HCT116 (cell line): ENCODE results near the gene DOCK2. TPM values are rescaled to one million over a fixed set of nuclear protein-coding genes. Genes with fewer than 3 reads are reported as not detected.

ENCODE experiments used
- ATAC-seq: fragments of 200-7000 bp; cut with Tn5 transposase; 2 replicates; pipeline ENCODE4 v1.9.1; 2020; ENCODE audit warnings: mild to moderate bottlenecking, moderate library complexity
- BruUV-seq: library from RNA; stranded (reverse); fragments of 400-500 nt; replicated peaks from 2 replicates; lab custom pipeline; 2021; lab: Mats Ljungman, UMichigan
- CTCF ChIA-PET: fragments of 300-600 bp; sonication (Branson Sonifier 250); formaldehyde crosslinking; loops from one replicate; lab custom pipeline; 2021; ENCODE audit warnings: antibody characterized with exemption; lab: Charles Lee
- POLR2A ChIA-PET: fragments of 300-600, 350-600 bp; sonication (Branson Sonifier 250); formaldehyde crosslinking; loops from one replicate; lab custom pipeline; 2021; ENCODE audit warnings: antibody characterized with exemption; lab: Charles Lee
- RAD21 ChIA-PET, 2 experiments: fragments of 300-600 bp; sonication (Branson Sonifier 250); formaldehyde crosslinking; loops; one replicate each; lab custom pipeline; 2023; ENCODE audit warnings: low total read pairs in 2 of 2; ENCODE audit not compliant: uncharacterized antibody in 2 of 2, unreplicated experiment in 2 of 2, low non-redundant PET in 1 of 2; lab: Charles Lee
- DNase-seq: peaks from one replicate; pipeline ENCODE4 v3.0.0-alpha.2; 2010; ENCODE audit warnings: low read depth, low spot score
- H2AFZ ChIP-seq: fragments of 200-600 bp; shearing (Covaris generic), sonication (generic); 2 replicates; pipeline ENCODE4 v1.6.1; 2017; ENCODE audit warnings: low read depth, mixed run types, mixed read lengths, antibody characterized with exemption, low read length; ENCODE audit not compliant: poor library complexity, severe bottlenecking
- H3K27ac ChIP-seq: 2 replicates; pipeline ENCODE4 v1.5.1; 2012; ENCODE audit warnings: low read depth, low read length
- H3K27me3 ChIP-seq: fragments of 200-600 bp; sonication (generic); 2 replicates; pipeline ENCODE4 v1.6.1; 2016; ENCODE audit warnings: mixed run types, low read length, mixed read lengths; ENCODE audit not compliant: insufficient read depth
- H3K36me3 ChIP-seq, 2 experiments: fragments of 200-500 bp in 1 of 2; fragments of 200-600 bp in 1 of 2; sonication (Bioruptor generic) in 1 of 2; sonication (generic) in 1 of 2; 2 replicates each; pipeline versions ENCODE4 v1.5.1 to v1.6.1; 2014 to 2016; ENCODE audit warnings: low read length in 2 of 2, inconsistent platforms in 1 of 2, mixed read lengths in 1 of 2, mixed run types in 1 of 2; ENCODE audit not compliant: insufficient read depth in 2 of 2, control insufficient read depth in 1 of 2
- H3K4me1 ChIP-seq, 2 experiments: fragments of 200-600 bp in 1 of 2; sonication (generic) in 1 of 2; 2 replicates each; pipeline versions ENCODE4 v1.5.1 to v1.6.1; 2012 to 2017; ENCODE audit warnings: low read length in 2 of 2, inconsistent platforms in 1 of 2, mild to moderate bottlenecking in 1 of 2, mixed read lengths in 1 of 2, mixed run types in 1 of 2, moderate library complexity in 1 of 2; ENCODE audit not compliant: insufficient read depth in 2 of 2, control insufficient read depth in 1 of 2
- H3K4me2 ChIP-seq: fragments of 200-600 bp; sonication (generic); 2 replicates; pipeline ENCODE4 v1.6.1; 2017; ENCODE audit warnings: mixed run types, low read length, mixed read lengths
- H3K4me3 ChIP-seq, 2 experiments: fragments of 200-600 bp in 1 of 2; sonication (generic) in 1 of 2; replicated peaks in 1 of 2; 2 replicates each; pipeline ENCODE4 v1.5.1; 2011 to 2016; ENCODE audit warnings: low read length in 2 of 2, control low read depth in 1 of 2, low read depth in 1 of 2, mild to moderate bottlenecking in 1 of 2, mixed read lengths in 1 of 2, mixed run types in 1 of 2
- H3K79me2 ChIP-seq: fragments of 200-600 bp; sonication (generic); 2 replicates; pipeline ENCODE4 v1.6.1; 2017; ENCODE audit warnings: mild to moderate bottlenecking, mixed run types, low read length, moderate library complexity, mixed read lengths; ENCODE audit not compliant: insufficient read depth
- H3K9ac ChIP-seq: fragments of 200-600 bp; sonication (generic); 2 replicates; pipeline ENCODE4 v1.6.1; 2016; ENCODE audit warnings: low read length, mixed read lengths
- H3K9me2 ChIP-seq: fragments of 200-600 bp; sonication (generic), shearing (Covaris generic); 2 replicates; pipeline ENCODE4 v1.6.1; 2017; ENCODE audit warnings: mixed run types, mild to moderate bottlenecking, moderate library complexity; ENCODE audit not compliant: insufficient read depth
- H3K9me3 ChIP-seq, 2 experiments: fragments of 200-500 bp in 1 of 2; fragments of 200-600 bp in 1 of 2; sonication (Bioruptor generic) in 1 of 2; sonication (generic) in 1 of 2; 2 replicates each; pipeline ENCODE4 v1.6.1; 2014 to 2017; ENCODE audit warnings: low read length in 2 of 2, mixed read lengths in 2 of 2, inconsistent platforms in 1 of 2, low read depth in 1 of 2, mild to moderate bottlenecking in 1 of 2, mixed run types in 1 of 2, moderate library complexity in 1 of 2; ENCODE audit not compliant: control insufficient read depth in 1 of 2, insufficient read depth in 1 of 2
- H4K20me1 ChIP-seq: fragments of 200-600 bp; sonication (generic), shearing (Covaris generic); 2 replicates; pipeline ENCODE4 v1.6.1; 2017; ENCODE audit warnings: mixed run types, mild to moderate bottlenecking, moderate library complexity; ENCODE audit not compliant: insufficient read depth
- ATF3 ChIP-seq: IDR thresholded peaks from 2 replicates; pipeline ENCODE4 v1.6.1; 2012
- EGR1 ChIP-seq: IDR thresholded peaks from 2 replicates; pipeline ENCODE4 v1.6.1; 2012; ENCODE audit warnings: low read depth
- ELF1 ChIP-seq: IDR thresholded peaks from 2 replicates; pipeline ENCODE4 v1.6.1; 2012; ENCODE audit warnings: low read depth, borderline replicate concordance
- EZH2 ChIP-seq: fragments of 200-600 bp; sonication (generic); IDR thresholded peaks from 2 replicates; pipeline ENCODE4 v1.6.1; 2017; ENCODE audit warnings: antibody characterized with exemption, mixed run types
- EZH2phosphoT487 ChIP-seq: fragments of 200-600 bp; IDR thresholded peaks from 2 replicates; pipeline ENCODE4 v1.6.1; 2018; ENCODE audit warnings: antibody characterized with exemption, borderline replicate concordance
- JUND ChIP-seq: IDR thresholded peaks from 2 replicates; pipeline ENCODE4 v1.6.1; 2012
- POLR2A ChIP-seq: IDR thresholded peaks from 2 replicates; pipeline ENCODE4 v1.7.0; 2011; ENCODE audit warnings: borderline replicate concordance; ENCODE audit not compliant: insufficient read depth, insufficient read length; ENCODE audit errors: extremely low read depth
- POLR2AphosphoS5 ChIP-seq: IDR thresholded peaks from 2 replicates; pipeline ENCODE4 v1.6.1; 2011; ENCODE audit warnings: mild to moderate bottlenecking, low read depth, low read length, moderate library complexity
- RAD21 ChIP-seq: IDR thresholded peaks from 2 replicates; pipeline ENCODE4 v1.6.1; 2012; ENCODE audit warnings: low read depth, mild to moderate bottlenecking
- REST ChIP-seq: IDR thresholded peaks from 2 replicates; pipeline ENCODE4 v1.6.1; 2012; ENCODE audit warnings: low read depth
- SRF ChIP-seq: IDR thresholded peaks from 2 replicates; pipeline ENCODE4 v1.6.1; 2012; ENCODE audit warnings: low read depth
- TCF7L2 ChIP-seq: IDR thresholded peaks from 2 replicates; pipeline ENCODE4 v1.7.0; 2011; ENCODE audit warnings: borderline replicate concordance, inconsistent platforms; ENCODE audit not compliant: insufficient read depth, insufficient read length; ENCODE audit errors: extremely low read depth
- YY1 ChIP-seq: IDR thresholded peaks from 2 replicates; pipeline ENCODE4 v1.6.1; 2011; ENCODE audit warnings: low read length, low read depth, moderate library complexity, mild to moderate bottlenecking; ENCODE audit not compliant: insufficient replicate concordance; ENCODE audit errors: extremely low read depth
- ZBTB33 ChIP-seq: IDR thresholded peaks from 2 replicates; pipeline ENCODE4 v1.6.1; 2011; ENCODE audit warnings: mild to moderate bottlenecking, low read length, moderate library complexity; ENCODE audit not compliant: insufficient replicate concordance; ENCODE audit errors: extremely low read depth
- ZFX ChIP-seq: fragments of 450-650 bp; IDR thresholded peaks from 2 replicates; pipeline ENCODE4 v1.6.1; 2017
- ZNF274 ChIP-seq: fragments of 200-500 bp; sonication (Bioruptor generic); IDR thresholded peaks from 2 replicates; pipeline ENCODE4 v1.6.1; 2014; ENCODE audit warnings: mild to moderate bottlenecking, low read depth, low read length, inconsistent platforms
- intact Hi-C: fragments of 100-400 bp; cut with micrococcal nuclease; formaldehyde crosslinking; loops from 2 replicates; pipeline ENCODE4 v1.10.0; 2022
- total RNA-seq: library from RNA; stranded (reverse); gene quantifications from one replicate; pipeline ENCODE4 v1.2.1, GENCODE V29; 2021; ENCODE audit not compliant: unreplicated experiment

The DOCK2 gene
- total RNA-seq, 1 experiment from 2014 or later: 0.89 TPM

GRCh38 chr5:170012622-170013021, 375.5 kb downstream of the DOCK2 start:
- H3K9me2 ChIP-seq: no peaks in the 10 kb centered on the region
- no peak overlapping the region for H3K4me2 ChIP-seq
- no peak overlapping the region for H2AFZ ChIP-seq
- H3K27me3 ChIP-seq: peaks cover 85% of the 10 kb centered on the region
- no peak overlapping the region for H3K27ac ChIP-seq
- H4K20me1 ChIP-seq: no peaks in the 10 kb centered on the region
- no peaks in the 10 kb centered on the region for H3K36me3 ChIP-seq
- H3K9ac ChIP-seq: no peak overlapping the region
- H3K9me3 ChIP-seq: no peaks in the 10 kb centered on the region
- TF ChIP-seq SRF (no peak), RAD21 (no peak), EZH2phosphoT487 (no peak), JUND (no peak), ZBTB33 (no peak), ZFX (no peak), ATF3 (no peak), EGR1 (no peak), POLR2A (no peak), YY1 (no peak)
- DNase-seq (no peak), ATAC-seq (no peak)
- RAD21 ChIA-PET: no interaction called here
- H3K4me3 ChIP-seq: no peak overlapping the region
- POLR2A ChIA-PET: no interaction called here
- CTCF ChIA-PET: no interaction called here
- BruUV-seq: no TSS peak
- intact Hi-C loops: no loop called here
- no peaks in the 10 kb centered on the region for H3K4me1 ChIP-seq
- H3K79me2 ChIP-seq: no peaks in the 10 kb centered on the region

GRCh38 chr5:170020423-170020822, 383.3 kb downstream of the DOCK2 start:
- no peak overlapping the region for H3K9ac ChIP-seq
- POLR2A ChIA-PET: no interaction called here
- intact Hi-C loops: no loop called here
- no peaks in the 10 kb centered on the region for H3K9me3 ChIP-seq
- H3K4me2 ChIP-seq: no peak overlapping the region
- RAD21 ChIA-PET: no interaction called here
- DNase-seq: no peak
- no peak overlapping the region for H2AFZ ChIP-seq
- CTCF ChIA-PET: no interaction called here
- H3K27ac ChIP-seq: no peak overlapping the region
- no peak overlapping the region for H3K4me3 ChIP-seq
- H4K20me1 ChIP-seq: no peaks in the 10 kb centered on the region
- H3K27me3 ChIP-seq: peaks cover 86% of the 10 kb centered on the region
- no peak for ATAC-seq
- H3K36me3 ChIP-seq: no peaks in the 10 kb centered on the region
- BruUV-seq: no TSS peak
- H3K9me2 ChIP-seq: no peaks in the 10 kb centered on the region
- no peaks in the 10 kb centered on the region for H3K4me1 ChIP-seq
- no peaks in the 10 kb centered on the region for H3K79me2 ChIP-seq
- no peak for TF ChIP-seq POLR2AphosphoS5
- no peak for TF ChIP-seq ZFX
- no peak for TF ChIP-seq ZNF274
- TF ChIP-seq TCF7L2: no peak
- TF ChIP-seq ELF1: no peak
- no peak for TF ChIP-seq ATF3
- TF ChIP-seq POLR2A: no peak
- TF ChIP-seq RAD21: no peak
- TF ChIP-seq EZH2: no peak
- no peak for TF ChIP-seq REST
